ENCODE data around the gene ANP32A.

- TF ChIP-seq CTCF (IDR thresholded peaks at IDR 0.05) (no peak), POLR2A (IDR thresholded peaks at IDR 0.05) (no peak)
Observed at GRCh38 chr15:68743256-68743655, 77.4 kb downstream of the ANP32A start.
